ENCODE data around the gene ABHD12.
A peak's percentile ranks its signal among the peaks of the same experiment; 100 is the strongest.

The ABHD12 gene

GRCh38 chr20:25303292-25304024, 87.2 kb downstream of the ABHD12 start:
- DNase-seq: no peak

GRCh38 chr20:25302596-25302995, 88.0 kb downstream of the ABHD12 start:
- no peak for DNase-seq

DNA sequence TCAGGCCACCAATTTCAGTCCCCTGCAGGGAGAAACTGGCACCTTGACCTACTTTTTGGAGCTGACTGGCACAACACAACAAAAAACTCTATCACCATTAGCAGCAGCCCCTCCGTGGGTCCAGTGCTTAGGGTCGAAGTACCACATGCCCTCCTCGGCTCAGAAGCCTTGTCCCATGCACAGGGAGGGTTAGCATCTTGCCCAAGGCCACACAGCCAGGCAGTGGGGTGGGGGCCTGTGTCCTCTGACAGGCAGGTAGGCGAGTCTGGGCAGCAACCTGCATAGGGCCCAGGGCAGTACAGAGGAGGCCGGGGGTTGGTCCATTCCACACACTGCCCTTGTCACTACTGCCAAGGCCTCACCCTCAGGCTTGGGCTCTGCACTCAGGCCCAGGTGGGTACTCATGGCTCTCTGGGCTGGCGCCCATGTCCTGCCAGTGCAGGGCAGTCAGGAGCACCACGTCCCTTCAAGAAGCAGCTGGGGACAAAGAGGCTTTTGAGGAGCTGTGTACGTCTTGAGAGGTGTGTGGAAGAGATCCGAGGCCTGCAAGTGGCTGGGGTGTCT, 89.2 kb downstream of the ABHD12 start:
- DNase-seq: no peak

GRCh38 chr20:25300496-25301170, 90.0 kb downstream of the ABHD12 start:
- no peak for DNase-seq

- DNase-seq: no peak
Observed at GRCh38 chr20:25299806-25300205, 90.8 kb downstream of the ABHD12 start.

DNA sequence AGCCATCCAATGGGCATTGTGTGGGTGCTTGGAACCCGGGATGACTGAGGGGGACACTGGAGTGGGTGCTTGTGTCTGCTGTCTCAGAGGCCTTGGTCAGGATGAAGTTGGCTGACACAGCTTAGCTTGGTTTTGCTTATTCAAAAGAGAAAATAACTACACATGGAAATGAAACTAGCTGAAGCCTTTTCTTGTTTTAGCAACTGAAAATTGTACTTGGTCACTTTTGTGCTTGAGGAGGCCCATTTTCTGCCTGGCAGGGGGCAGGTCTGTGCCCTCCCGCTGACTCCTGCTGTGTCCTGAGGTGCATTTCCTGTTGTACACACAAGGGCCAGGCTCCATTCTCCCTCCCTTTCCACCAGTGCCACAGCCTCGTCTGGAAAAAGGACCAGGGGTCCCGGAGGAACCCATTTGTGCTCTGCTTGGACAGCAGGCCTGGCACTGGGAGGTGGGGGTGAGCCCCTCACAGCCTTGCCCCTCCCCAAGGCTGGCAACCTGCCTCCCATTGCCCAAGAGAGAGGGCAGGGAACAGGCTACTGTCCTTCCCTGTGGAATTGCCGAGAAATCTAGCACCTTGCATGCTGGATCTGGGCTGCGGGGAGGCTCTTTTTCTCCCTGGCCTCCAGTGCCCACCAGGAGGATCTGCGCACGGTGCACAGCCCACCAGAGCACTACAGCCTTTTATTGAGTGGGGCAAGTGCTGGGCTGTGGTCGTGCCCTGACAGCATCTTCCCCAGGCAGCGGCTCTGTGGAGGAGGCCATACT, 93.3 kb downstream of the ABHD12 start:
- no peak for DNase-seq

GRCh38 chr20:25296094-25297093, 94.2 kb downstream of the ABHD12 start:
- no peak for DNase-seq

DNA sequence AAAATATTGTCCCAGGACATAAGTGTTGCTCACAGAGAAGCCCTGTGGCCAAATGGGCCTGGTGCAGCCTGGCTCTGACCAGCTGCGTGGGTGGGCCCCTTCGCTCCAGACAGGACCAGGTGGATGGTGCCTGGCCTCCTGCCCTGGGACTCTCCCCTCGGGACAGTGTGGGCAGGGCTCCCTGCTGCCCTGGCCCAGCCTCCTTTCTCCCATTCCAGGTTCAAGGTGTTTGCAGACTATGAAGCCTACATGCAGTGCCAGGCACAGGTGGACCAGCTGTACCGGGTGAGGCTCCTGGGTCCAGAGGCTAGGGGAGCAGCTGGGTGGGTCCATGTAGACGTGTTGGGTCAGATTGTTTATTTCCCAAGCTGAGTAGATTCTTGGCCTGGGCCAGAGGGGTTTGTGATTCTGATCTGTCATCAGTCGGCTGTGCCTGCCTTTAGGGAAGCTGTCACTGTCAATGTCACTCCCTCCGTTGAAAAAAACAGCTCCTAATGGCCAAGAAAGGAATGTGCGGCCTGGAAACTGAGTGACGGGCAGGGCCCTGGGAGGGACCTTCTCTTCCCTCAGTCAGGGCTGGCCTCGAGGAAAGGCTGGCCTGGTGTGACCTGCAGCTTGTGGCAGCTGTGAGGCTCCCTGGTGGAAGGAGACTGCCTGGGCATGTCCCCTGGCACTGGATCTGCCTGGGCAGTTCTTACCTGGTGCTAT, 95.1 kb downstream of the ABHD12 start:
- DNase-seq: no peak

DNA sequence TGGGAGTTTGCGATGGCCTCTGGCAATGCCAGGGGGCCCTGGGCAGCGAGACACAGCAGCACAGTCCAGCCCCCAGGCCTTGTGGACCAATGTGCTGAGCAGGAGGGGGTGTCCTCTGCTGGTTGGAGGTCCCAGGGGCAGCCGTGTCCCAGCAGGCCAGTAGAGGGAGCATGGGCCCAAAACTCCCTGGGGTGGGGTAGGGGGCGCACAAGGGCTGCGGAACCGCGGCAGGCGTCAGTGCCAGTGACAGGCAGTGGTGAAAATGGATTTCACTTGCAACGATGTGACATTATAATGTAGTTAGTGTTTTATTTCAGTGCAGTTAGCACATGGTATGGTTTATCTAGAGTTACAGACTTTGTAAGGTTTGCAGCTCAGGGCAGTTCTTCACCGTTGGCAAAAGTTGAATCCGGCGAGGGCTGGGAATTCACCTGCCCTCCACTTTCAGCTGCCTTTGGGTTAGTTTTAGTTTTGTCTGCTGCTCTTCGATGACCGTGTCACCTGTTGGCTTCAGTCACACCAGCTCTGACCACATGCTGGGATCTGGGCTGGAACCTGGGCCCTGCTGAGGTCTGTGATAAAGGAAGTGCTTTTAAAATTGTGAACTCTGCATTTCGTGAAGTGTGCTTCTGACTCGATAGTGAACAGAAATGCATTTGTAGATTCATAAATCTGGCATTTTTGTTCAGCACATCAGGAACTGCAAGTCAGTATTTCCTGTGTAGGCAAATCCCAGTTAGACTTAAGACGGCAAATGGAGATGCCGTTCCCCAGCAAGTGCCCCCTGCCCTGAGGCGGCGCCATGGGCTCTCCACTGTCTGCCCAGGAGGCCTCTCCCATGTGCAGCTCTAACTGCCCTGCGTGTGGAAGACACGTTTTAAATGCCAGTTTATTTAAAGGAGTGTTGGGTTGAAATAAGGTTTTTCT, 95.9 kb downstream of the ABHD12 start:
- DNase-seq: no peak

DNA sequence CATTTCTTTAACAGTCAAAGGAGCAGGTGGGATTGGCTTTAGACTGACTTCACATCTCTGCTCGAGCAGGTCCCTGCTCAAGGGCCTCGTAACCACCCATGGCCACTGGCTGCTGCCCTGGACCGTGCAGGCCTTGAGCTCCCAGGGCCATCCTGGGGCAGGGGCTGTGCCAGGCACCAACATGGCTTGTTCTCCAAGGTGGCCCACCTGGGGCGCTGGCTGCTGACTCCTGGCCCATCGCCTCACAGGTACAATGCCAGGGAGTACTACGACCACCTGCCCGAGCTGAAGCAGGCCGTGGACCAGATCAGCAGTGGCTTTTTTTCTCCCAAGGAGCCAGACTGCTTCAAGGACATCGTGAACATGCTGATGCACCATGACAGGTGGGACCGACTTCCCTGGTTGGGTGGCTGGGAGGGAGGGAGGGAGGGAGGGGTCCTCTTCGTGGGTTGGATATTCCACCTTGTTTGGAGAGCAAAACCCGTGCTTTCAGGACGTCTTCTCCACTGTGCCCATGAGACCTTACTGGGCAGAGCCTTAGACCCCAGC, 96.7 kb downstream of the ABHD12 start:
- DNase-seq: no peak

GRCh38 chr20:25293507-25293906, 97.1 kb downstream of the ABHD12 start:
- no peak for DNase-seq

DNA sequence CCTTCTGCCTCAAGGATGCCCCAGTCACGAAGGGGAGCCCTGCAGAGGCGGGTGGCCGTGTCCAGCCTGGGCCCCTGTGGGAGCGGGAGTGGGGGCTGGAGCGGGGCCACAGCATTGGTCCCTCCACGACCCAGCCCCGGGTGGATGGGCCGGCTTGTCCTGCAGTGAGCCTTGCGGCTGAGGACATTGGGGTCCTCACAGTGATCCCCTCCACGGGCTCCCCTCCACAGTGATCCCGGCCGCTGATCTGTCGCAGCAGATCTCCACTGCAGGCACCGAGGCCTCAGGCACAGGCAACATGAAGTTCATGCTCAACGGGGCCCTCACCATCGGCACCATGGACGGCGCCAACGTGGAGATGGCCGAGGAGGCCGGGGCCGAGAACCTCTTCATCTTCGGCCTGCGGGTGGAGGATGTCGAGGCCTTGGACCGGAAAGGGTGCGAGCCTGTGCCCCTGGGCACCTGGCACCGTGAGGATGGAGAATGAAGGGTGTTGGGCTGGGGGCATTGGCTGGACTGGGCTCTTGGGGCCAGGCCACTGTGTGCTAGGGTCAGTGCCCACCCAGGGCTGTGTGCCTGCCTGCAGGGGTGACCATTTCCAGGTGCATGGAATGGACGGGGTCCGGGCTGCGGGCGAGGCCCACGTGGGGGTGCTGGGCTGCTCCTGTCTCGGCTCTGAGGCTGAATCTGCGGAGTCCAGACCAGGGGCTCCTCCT, 98.3 kb downstream of the ABHD12 start:
- DNase-seq: no peak

DNA sequence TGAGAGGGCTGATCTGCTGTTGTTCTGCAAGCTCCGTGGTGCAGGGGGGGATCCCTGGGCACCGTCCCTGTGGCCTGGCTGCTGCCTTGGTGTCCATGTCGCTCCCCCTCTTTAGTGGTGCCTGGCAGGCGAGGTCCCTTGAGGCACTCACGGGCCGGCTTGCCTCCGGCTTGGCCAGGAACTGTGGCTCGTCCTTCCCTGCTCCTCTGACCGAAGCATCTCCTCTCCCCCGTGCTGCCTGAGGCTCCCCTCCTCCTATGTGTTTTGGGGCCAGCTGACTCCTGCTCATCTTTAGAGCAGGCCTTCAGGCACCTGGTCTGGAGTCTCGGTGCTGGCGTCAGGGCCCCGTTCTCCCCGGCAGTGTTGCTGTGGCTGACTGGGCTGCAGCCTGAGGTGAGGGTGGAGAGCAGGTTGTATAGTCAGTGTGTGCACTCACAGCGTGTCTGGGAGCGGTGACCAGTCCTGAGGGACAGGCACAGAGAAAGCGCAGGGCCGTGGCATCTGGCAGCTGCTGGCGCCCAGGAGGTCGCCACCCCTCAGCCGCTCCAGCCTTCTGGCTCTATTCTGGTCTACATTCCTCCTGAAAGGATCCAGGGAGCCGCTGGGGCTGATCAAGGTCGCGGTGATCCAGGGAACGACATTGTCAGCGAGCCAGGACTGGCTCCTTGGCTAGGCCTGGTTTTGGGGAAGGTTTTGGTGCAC, 99.1 kb downstream of the ABHD12 start:
- no peak for DNase-seq

- DNase-seq: no peak
Observed at GRCh38 chr20:25290646-25291431, 99.8 kb downstream of the ABHD12 start.

GRCh38 chr20:25289886-25290597, 100.6 kb downstream of the ABHD12 start:
- no peak for DNase-seq

GRCh38 chr20:25288291-25289181, 102.1 kb downstream of the ABHD12 start:
- peak; percentile 11 for DNase-seq

Data from right hindlimb (tissue), 1 donor.